Endothelial cell of umbilical vein (primary cell): ENCODE measurements around the gene BMPR1B.

Source experiments
- EZH2 ChIP-seq: IDR thresholded peaks from 2 replicates; pipeline ENCODE4 v1.6.1; 2012; ENCODE audit warnings: borderline replicate concordance, low read depth, mild to moderate bottlenecking, moderate library complexity, low read length, inconsistent platforms; ENCODE audit not compliant: severe bottlenecking
- GATA2 ChIP-seq: IDR thresholded peaks from 2 replicates; pipeline ENCODE4 v1.7.0; 2011; ENCODE audit warnings: low read depth, mild to moderate bottlenecking, moderate library complexity, mixed read lengths, low read length; ENCODE audit not compliant: insufficient read length, insufficient read depth
- POLR2A ChIP-seq: IDR thresholded peaks from 2 replicates; pipeline ENCODE4 v1.6.1; 2012; ENCODE audit warnings: low read depth, mild to moderate bottlenecking, control low read depth, low read length
- POLR2AphosphoS5 ChIP-seq: IDR thresholded peaks from 2 replicates; pipeline ENCODE4 v1.6.1; 2012; ENCODE audit warnings: low read depth, mild to moderate bottlenecking, control low read depth, low read length, moderate library complexity; ENCODE audit not compliant: insufficient read depth
- TF ChIP-seq, protein P1 (sequence below), 2 donors: IDR thresholded peaks; 1 replicate in 1 of 2; 2 replicates in 1 of 2; pipeline ENCODE4 v1.5.1; 2011; ENCODE audit warnings: low read length in 2 of 2, mild to moderate bottlenecking in 2 of 2, moderate library complexity in 2 of 2, control low read depth in 1 of 2, inconsistent platforms in 1 of 2, low read depth in 1 of 2; ENCODE audit not compliant: insufficient read depth in 1 of 2; ENCODE audit errors: extremely low read depth in 1 of 2
- TF ChIP-seq, protein P2 (sequence below): IDR thresholded peaks from 2 replicates; pipeline ENCODE4 v1.6.1; 2011; ENCODE audit not compliant: insufficient read depth, insufficient read length

DNA sequence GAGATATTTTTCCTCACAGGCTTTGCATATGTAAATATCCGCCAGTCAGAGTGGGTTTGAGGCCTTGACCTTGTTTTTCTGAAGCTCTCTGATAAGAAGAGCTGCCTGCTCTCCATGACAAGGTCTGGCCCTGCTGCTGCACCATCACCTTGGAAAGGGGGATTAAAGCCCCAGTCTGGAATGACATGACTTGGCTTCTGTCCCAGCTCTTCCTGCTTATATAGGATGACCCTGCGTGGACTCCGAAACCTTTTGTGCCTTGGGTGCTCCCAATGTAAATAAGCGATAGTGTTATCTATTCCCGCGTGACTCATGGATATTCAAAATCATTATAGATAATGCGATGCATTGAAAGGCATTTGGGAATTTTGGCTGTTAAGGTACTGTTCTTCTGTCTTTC lies 139.3 kb downstream of the BMPR1B start:
- TF ChIP-seq POLR2AphosphoS5 (peak; percentile 22), POLR2A (no peak), EZH2 (no peak), GATA2 (peak; percentile 83)
- TF ChIP-seq, protein P1, sequence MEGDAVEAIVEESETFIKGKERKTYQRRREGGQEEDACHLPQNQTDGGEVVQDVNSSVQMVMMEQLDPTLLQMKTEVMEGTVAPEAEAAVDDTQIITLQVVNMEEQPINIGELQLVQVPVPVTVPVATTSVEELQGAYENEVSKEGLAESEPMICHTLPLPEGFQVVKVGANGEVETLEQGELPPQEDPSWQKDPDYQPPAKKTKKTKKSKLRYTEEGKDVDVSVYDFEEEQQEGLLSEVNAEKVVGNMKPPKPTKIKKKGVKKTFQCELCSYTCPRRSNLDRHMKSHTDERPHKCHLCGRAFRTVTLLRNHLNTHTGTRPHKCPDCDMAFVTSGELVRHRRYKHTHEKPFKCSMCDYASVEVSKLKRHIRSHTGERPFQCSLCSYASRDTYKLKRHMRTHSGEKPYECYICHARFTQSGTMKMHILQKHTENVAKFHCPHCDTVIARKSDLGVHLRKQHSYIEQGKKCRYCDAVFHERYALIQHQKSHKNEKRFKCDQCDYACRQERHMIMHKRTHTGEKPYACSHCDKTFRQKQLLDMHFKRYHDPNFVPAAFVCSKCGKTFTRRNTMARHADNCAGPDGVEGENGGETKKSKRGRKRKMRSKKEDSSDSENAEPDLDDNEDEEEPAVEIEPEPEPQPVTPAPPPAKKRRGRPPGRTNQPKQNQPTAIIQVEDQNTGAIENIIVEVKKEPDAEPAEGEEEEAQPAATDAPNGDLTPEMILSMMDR (IDR thresholded peaks at IDR 0.05; ENCODE audit: extremely low read depth in 1 of 2, insufficient read depth in 1 of 2, low read depth in 1 of 2, low read length in 2 of 2), result no peak
- TF ChIP-seq, protein P2, sequence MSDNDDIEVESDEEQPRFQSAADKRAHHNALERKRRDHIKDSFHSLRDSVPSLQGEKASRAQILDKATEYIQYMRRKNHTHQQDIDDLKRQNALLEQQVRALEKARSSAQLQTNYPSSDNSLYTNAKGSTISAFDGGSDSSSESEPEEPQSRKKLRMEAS, result no peak
